Activated CD4-positive, alpha-beta T cell treated with anti-CD3 and anti-CD28 coated beads, Interleukin-2, amount 50 U/mL, for 4 hours (primary cell): ENCODE data around the gene TNRC6C.
"Not testable (repeated sequence)": the region's sequence is repeated elsewhere in the genome, so short reads cannot be mapped to it uniquely, and the experiment has no call there.

Experiments used
- DNase-seq, 2 experiments: peaks; one replicate each; pipeline ENCODE4 v3.0.0-alpha.2; 2020

TNRC6C gene

GRCh38 chr17:78049609-78050008 lies 91.1 kb downstream of the TNRC6C start:
- DNase-seq: no peak

GRCh38 chr17:78051186-78051972 lies 92.9 kb downstream of the TNRC6C start:
- DNase-seq: no peak

- DNase-seq: no peak
Observed at GRCh38 chr17:78053777-78054468, 95.4 kb downstream of the TNRC6C start.

- DNase-seq: no peak
Observed at GRCh38 chr17:78057113-78057740, 98.7 kb downstream of the TNRC6C start.

- DNase-seq: no peak
Observed at GRCh38 chr17:78058001-78058400, 99.5 kb downstream of the TNRC6C start.

GRCh38 chr17:78058581-78058980 lies 100.1 kb downstream of the TNRC6C start:
- DNase-seq: no peak

- DNase-seq: no peak
Observed at GRCh38 chr17:78062596-78062995, 104.1 kb downstream of the TNRC6C start.

GRCh38 chr17:78063489-78063888 lies 105.0 kb downstream of the TNRC6C start:
- no peak for DNase-seq

GRCh38 chr17:78064708-78065107 lies 106.2 kb downstream of the TNRC6C start:
- DNase-seq: no peak

- not testable (repeated sequence) for DNase-seq
Observed at GRCh38 chr17:78066976-78067375, 108.5 kb downstream of the TNRC6C start.

GRCh38 chr17:78069695-78070094 lies 111.2 kb downstream of the TNRC6C start:
- no peak for DNase-seq

- DNase-seq: no peak
Observed at GRCh38 chr17:78072961-78073360, 114.5 kb downstream of the TNRC6C start.

GRCh38 chr17:78075011-78075410 lies 116.5 kb downstream of the TNRC6C start:
- no peak for DNase-seq

- DNase-seq: no peak
Observed at GRCh38 chr17:78075545-78075944, 117.0 kb downstream of the TNRC6C start.

- no peak for DNase-seq
Observed at GRCh38 chr17:78079253-78079652, 120.8 kb downstream of the TNRC6C start.

GRCh38 chr17:78081551-78081950 lies 123.0 kb downstream of the TNRC6C start:
- no peak for DNase-seq

- DNase-seq: not testable (repeated sequence)
Observed at GRCh38 chr17:78082355-78082872, 123.9 kb downstream of the TNRC6C start.

- DNase-seq: no peak
Observed at GRCh38 chr17:78082988-78083387, 124.5 kb downstream of the TNRC6C start.

GRCh38 chr17:78086740-78087139 lies 128.2 kb downstream of the TNRC6C start:
- DNase-seq: no peak

- no peak for DNase-seq
Observed at GRCh38 chr17:78088529-78088928, 130.0 kb downstream of the TNRC6C start.

- DNase-seq: no peak
Observed at GRCh38 chr17:78089576-78090281, 131.2 kb downstream of the TNRC6C start.

- DNase-seq: no peak
Observed at GRCh38 chr17:78092794-78093324, 134.4 kb downstream of the TNRC6C start.

- no peak for DNase-seq
Observed at GRCh38 chr17:78095035-78095434, 136.5 kb downstream of the TNRC6C start.
